HG03039 (cell line): ENCODE data around the gene MYRIP.

Experiments
- ATAC-seq: cut with Tn5 transposase; IDR thresholded peaks from one replicate; pipeline ENCODE4 v1.9.1; 2021; ENCODE audit warnings: mild to moderate bottlenecking, moderate library complexity; ENCODE audit not compliant: unreplicated experiment

The MYRIP gene

DNA sequence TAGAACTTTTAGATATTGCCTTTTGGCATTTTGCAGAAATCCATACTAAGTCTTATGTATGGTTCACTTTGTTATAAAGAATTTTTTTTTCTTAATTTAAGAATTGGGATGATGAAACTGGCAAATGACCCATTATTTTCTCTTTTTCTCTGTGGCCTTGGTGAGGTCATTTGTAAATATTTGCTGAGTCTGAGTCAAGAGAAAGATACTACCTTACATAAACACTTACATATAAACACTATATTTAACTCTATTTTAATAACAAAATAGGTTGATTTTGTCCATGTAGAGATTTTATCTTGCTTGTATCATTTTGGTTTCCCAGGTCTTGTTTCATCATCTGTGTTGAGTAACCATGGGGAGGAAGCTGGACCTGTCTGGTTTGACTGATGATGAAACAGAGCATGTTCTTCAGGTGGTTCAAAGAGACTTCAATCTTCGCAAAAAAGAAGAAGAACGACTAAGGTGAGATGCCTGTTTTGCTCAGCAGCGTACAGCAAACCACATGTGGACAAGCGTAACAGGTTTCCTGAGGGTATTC, 91.1 kb downstream of the MYRIP start:
- no peak for ATAC-seq

DNA sequence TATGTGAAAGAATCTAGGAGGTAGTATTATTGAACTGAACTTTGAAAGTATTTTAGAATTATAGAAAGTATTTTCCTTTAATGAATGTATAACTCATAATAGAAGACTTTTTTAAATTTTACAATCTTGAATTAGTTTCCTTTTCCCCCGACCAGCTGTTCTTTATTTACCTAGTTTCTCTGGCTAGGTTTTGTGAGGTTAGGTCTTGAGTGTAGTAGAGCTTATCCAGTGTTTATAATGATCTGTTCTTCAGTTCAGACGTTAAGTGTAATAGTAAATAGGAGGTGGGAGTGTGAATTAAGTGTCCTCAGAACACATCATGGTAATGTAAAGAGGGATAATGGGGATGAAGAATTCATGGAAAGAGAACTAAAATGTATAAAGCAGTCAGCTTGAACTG, 93.8 kb downstream of the MYRIP start:
- no peak for ATAC-seq

DNA sequence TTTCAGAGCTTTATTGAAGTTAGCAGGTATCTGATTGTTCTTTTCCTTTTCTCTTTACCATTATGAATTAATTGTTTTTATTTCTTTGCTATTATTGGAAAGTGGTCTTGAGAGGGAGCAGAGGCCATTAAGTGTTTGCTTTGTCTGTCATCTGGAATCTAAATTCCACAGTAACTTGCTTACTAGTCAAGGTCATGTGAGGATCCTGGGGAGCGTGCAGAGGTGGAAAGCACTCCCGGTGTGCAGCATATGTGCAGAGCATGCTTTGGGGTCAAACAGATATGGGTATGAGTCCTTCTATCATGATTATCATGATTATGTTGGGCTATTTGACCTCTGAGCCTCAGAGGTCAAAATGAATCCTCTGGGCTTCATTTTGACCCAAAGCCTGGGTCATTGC, 96.4 kb downstream of the MYRIP start:
- ATAC-seq: no peak

DNA sequence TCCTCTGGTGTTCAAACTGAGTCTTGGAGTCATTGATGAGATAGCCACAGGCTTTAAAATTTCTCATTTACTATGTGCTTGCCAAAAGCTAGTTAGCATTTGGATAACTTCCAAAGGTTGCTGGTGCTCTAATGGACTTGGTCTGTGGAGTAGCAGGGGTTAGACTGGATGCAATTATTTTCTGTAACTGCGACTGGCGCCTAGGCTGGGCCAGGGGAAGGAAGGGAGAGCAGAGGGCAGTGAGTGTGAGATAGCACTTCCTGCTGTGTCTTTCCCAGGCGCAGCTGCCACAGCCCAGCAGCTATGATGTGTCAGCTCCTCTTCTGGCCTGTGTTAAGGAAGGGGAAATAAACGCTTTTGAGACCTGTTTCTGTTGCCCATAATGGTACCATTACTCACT, 98.6 kb downstream of the MYRIP start:
- ATAC-seq: no peak

DNA sequence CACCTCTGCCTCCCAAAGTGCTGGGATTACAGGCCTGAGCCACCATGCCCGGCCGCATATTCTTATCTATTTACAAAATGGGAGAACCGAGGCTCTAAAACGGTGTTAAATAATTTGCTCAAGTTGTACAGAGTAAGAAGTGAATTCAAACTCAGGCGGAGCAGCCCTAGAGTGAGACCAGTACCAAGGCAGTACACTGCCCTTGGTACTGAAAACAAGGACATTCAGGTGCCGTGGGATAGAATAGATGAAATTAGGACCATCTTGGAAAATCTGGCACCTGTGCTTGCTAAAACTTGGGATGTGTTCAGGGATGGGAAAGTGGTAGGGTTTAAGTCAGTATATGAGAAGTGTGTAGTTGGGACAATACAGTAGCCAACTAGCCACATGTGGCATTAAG, 100.7 kb downstream of the MYRIP start:
- no peak for ATAC-seq

DNA sequence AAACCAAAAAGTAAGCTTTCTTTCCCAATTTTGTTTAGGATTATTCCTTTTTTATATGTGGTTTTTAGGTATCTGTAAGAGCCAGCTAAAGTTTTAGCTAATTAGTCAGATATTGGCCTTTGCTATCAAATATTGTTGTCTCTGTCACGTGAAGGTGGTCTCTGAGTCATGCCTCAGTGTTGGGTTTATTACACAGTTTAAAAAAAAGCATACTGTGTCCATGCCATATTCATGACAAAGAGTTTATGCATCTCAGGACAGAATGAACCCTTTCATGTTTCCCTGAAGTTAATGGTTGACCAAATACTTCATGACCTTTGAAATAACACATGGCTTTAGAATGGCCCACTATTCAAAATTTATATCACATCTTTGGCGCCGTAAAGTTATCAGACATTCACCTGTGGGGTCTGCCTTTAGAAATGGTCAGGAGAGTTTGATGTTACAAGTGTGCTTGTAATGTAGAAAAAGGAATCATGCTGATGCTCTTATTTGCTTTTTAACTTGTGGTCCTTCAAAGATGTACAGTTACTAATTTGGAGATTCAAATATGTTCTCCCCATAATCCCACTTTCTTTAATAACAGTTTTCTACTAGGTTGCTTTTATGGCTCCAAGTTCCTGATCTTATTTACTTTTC, 101.5 kb downstream of the MYRIP start:
- ATAC-seq: no peak

DNA sequence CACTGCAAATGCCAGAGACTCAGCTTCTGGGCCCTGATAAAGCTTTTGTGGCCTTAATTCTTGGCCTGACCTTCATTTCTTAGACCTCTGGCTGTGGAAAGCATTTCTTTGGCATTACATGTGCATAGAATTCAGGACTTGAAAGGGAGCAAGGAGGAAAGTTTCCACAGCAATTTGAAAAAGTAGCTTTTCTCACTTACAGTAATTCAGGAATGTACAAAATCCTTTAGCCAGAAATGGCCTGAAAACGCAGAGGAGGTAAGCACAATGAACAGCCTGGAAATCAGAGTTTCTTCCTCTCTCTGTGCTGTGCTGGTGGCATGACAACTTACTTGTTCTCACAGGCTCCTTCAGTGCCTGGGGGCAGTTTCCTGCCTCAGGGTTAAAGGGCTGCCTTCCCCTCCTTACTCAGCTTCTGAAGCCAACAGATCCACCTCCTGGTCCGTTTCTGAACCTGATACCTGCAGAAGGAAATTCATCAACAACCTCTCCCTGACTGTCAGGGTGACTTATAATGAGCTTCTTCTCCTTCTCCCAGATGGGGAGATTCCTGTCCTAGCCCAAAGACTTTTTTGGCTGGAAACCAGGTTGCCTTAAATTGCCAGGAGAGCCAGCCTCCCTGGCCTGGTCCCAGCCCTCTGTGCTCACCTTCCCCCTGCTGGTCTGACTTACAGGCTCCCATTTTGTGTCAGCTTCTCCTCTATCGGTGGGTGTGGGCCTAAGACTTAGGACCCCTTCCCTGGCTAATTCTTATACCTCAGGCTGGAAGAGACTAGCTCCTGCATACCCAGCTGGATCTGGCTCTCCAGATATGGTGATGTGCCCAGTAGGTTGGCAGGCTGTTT, 102.3 kb downstream of the MYRIP start:
- ATAC-seq: no peak

DNA sequence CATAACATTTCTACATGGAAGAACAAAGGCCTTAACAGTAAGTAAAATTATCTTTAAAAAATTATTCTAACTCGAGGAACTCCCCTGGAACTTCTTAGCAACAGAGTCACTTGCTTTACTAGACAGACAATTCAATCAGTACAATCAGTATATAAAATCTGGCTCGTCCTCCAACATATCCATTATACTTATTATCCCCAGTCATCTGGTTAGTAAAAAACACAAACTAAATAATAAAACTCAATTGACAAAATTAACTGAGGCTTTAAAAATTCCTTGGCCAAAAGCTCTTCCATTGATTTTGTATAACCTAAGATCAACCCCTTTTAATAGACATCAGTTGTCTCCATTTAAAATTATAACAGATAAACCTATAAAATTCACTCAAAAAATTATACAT, 105.6 kb downstream of the MYRIP start:
- ATAC-seq: no peak

DNA sequence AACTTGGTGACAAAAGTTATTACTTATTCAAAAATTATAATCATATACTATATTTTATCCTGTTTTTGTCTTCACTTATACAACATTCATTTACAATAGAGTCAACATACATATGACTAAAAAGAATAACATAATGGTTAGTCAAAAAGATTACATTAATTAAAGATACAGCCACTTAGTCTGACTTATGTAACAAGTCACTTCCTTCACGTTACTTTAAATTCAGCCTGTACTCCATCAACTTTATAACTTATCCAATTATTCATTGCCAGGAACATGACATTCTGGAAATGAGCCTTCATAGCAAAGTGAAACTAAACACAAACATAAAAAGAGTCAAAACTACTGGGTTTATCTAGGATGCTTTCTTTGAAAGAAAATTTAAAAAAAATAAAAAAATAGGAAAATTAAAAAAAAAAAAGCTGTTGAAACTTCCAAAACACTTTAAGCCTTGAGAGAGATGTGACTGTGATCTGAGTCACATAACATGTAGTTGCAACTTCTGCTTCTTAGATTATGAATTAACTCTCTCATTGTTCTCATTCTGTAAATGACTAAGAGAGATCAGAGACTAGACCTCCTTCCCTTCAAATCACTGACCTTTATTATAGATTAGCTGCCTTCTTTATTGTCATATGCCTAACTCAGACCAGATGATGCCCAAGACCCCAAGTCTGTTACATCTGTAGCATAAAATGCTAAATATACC, 107.8 kb downstream of the MYRIP start:
- ATAC-seq: no peak

DNA sequence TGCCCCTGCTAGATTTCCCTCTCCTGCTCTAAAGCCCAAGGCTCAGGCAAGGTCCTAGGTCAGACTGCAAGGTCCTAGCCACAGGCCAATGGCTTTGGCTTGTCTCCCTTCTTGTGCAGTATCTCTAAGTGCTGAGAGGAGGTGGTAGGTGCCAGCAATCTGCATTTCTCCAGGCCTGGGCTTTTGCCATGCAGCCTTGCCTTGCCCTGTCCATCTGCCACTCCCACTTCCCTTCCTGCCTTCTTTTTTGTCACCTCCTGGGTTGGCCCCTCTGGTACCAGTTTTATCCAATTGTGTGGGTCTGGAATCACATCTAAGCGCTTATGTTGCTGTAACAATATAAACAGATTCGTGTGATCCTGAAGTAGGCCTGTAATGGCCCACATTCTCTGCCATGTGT, 109.9 kb downstream of the MYRIP start:
- no peak for ATAC-seq

DNA sequence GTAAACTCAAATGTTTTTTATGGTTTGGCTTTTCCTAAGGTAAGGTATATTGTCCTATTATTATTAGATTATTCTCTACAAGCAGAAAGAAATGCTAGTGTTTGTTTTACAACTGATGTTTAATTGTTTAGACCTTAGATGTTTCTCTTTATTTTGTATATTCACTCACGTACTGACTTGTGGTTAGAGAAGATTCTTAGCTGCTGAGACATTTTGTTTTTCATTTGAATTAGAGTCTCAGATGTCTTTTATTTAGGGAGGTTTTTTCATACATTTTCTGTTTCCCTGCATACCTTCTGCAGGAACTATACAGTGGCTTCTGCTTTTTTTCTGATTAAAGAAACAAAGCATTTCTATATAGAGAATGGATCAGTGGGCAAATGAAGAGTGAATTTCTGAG, 110.9 kb downstream of the MYRIP start:
- ATAC-seq: no peak

DNA sequence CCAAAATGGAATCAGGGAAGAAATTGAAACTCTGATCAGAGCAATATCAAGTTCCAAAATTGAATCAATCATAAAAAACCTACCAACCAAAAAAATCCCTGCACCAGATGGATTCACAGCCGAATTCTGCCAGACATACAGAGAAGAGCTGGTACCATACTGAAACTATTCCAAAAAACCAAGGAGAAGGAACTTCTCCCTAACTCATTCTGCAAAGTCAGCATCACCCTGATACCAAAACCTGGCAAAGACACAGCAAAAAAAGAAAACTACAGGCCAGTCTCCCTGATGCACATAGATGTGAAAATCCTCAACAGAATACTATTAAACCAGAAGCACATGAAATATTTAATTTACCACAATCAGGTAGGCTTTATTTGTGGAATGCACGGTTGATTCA, 118.1 kb downstream of the MYRIP start:
- ATAC-seq: no peak

DNA sequence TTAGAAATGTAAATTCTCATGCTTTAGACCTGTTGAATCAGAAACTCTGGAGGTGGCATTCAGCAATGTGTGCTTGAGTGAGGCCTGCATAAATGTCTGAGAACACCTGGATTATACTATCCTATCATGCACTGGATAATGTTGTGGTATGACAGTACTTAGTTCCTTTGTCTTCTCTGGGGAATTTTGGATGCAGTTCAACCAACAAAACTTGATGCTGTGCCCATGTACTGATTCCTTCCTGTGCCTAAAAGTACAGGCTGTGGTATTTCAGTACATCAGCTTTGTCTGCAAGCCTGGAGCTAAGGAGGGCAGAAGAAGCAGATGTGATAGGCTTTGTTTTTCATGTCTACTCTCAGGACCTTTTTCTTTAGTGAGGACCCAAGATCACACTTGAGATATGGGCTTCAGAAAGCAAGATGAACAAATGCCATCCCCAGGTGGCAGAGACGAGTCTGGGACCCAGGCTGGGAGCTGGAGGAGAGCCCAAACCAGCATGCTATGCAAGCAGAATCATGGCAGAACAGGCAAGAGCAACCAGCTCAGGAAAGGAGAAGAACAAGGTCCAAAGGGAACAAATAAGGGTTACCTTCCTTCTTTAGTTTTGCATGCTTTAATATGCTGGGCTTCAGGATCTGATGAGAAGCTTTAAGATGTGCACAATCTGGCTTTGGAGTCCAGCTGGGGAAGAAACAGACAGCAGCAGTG, 124.7 kb downstream of the MYRIP start:
- no peak for ATAC-seq

DNA sequence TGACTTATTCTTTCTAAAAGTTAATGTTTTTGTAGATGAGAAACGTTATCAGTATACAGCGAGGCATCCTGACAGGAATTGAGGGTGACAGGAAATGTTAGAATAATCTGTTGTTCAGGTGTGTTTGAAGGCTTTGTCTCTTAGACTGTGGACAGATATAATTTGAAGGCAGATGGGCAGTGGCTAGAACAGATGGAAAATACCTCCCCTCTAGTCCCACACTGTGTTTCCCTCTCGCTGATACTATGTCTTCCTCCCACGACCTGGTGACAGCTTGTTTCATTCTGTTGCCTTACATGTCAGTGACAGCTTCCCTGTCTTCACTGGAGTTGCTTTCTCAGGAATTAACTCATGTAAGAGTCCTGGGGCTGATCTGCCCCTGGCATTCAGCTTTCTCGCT, 125.3 kb downstream of the MYRIP start:
- ATAC-seq: no peak

DNA sequence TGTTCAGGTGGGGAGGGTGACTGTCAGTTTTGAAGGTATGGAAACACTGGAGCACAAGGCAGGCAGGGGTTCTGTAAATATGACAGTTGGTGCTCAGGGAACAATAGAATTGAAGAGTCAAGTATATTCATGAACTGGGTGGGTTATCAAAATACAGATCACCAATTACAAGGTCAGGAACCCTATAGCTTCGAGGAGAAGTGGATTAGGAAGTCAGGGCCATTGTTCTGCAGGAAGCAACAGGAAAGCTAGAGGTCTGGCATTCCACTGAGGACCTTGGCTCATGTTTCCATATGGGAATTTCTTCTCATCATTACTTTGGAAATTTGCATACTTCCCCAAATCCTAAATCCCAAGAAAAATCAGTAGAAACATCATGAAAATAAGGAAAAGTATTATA, 125.9 kb downstream of the MYRIP start:
- ATAC-seq: no peak

DNA sequence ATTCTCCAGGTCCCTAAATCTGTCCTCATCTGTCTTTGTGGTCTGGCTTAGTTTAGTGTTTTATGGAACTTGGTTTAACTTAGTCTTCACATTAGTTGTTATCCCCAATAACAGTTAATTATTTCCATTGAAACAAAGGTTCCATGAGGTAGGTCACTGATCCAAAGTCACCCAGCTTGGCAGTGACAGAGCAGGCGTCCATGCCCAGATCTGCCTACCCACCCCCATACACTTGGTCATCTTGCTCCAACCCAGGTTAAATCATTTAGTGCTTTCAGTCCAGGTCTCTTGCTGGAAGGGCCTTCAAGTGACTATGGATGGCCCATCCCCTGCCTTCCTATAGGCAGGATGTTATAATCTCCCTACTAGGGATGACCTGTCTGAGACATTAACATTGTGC, 127.4 kb downstream of the MYRIP start:
- no peak for ATAC-seq

DNA sequence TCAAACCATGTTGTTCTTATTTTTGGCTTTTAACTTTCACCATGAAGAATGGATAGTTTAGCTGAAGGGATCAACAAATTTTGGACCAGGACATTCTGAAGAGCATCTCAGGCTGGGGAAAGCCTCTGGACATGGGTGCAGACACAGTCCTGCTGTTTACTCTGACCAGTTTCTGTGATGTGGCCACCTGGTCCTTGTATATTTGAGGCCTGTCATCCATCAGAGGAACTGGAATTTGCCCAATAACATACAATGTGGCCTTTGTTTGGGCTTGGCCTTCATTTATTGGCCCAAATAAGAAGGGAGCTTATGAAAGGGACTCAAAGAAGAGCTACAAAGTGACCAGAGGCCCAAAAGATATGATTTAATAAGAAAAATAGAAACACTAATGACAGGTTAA, 127.9 kb downstream of the MYRIP start:
- no peak for ATAC-seq

DNA sequence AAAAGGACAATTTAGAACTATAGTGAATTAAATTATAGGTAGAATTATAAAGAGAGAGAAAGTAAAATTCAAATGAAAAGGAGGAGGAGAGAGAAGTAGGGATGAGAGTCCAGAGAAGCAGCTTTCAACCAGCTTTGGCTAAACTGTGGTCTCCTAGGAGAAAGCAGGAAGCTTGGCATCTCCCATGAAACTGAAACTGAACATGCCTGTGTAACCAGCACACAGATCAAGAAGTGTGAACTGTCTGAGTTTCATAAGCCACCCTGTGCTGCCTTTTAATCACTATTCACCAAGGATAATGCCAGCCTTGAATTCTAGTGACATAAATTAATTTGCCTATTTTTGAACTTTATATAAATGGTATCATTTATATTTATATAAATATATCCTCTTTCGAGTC, 128.5 kb downstream of the MYRIP start:
- no peak for ATAC-seq

DNA sequence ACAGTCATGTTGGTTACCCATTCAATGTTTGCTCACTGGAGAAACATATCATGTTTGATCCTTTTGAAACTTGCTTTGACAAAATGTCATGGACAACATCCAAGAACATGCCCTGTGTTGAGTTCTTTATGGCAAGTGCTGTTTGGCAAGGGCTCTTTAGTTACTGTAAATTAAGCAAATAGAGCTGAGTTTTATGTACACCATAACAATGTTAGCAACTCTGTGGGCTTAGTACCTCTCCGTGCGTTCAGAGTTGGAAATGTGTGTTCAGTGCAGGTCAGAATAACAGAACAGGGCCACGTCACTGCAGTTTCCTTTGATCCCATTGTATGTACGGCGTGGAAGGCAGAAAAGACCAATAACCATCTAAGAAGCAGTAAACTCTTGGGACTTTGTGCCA, 132.5 kb downstream of the MYRIP start:
- no peak for ATAC-seq

DNA sequence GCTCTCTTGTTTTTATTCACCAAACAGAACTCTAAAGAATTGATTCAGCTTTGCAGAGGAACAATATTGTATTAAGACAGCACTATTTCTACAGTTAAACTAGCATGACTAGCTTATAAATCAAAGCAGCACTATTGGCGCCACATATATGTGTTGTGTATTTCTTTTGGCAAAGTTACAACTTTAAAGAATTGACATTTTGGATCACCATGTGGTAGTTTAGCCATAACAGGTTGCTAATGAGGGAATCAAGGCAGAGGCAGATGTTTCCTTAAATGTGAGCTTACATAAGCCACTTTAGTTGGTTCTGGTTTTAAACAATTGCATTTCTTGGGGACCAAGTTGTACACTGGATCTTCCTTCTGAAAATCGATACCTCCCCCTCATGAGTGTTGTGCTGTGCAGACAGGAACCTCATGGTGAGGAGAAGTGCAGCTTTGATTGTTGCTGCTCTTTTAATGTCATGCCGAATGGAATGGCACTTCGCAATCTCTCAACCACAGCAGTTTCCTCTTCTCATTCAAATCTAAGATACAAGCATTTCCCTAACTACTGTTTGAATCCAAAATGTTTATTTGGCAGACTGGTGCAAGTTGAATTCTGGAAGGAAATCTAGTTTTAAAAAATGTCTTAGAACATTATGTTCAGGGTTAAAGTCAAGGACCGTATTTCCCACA, 151.2 kb downstream of the MYRIP start:
- ATAC-seq: no peak

DNA sequence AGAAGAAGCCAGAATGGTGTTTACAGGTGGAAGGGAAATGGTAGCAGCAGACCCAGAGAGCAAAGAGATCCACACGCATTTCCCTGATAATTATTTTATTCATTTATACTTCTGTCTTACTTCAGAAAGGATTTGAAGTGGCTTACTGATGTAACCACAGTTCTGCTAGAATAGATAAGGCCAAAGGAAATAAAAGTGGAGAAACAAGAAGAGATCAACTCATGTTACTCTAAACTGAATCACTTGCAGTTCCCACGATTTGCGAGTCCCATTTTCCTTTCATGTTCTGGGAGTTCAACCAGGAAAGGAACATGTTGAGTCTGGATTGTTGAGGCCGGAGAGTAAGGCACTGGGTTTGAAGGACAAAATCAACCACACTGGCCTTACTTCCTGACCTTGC, 151.8 kb downstream of the MYRIP start:
- no peak for ATAC-seq
